IgD-negative memory B cell (primary cell): ENCODE data around the gene PIP5K1A. TPM values are rescaled to one million over a fixed set of nuclear protein-coding genes. Genes with fewer than 3 reads are reported as not detected.

Experiments used
- polyA plus RNA-seq: library from polyadenylated mRNA; unstranded; fragments of 300-500 nt; fragmentation: Illumina TruSeq; gene quantifications from one replicate; pipeline ENCODE4 v1.2.3, GENCODE V29; 2021

Gene PIP5K1A
- polyA plus RNA-seq, 1 donor from 2014 or later, result 20.3 TPM

Other genes starting within 250 kb of the PIP5K1A start
- 110 TPM for gene CERS2, start 223.7 kb upstream of the PIP5K1A start, polyA plus RNA-seq
- gene ANXA9, start 216.3 kb upstream of the PIP5K1A start, polyA plus RNA-seq, result 0.11 TPM
- 2.3 TPM for gene MINDY1, start 191.7 kb upstream of the PIP5K1A start, polyA plus RNA-seq
- gene PRUNE1, start 190.1 kb upstream of the PIP5K1A start, polyA plus RNA-seq, result 36.2 TPM
- gene BNIPL, start 162.0 kb upstream of the PIP5K1A start, polyA plus RNA-seq, result 0.13 TPM
- 4.5 TPM for gene C1orf56, start 150.8 kb upstream of the PIP5K1A start, polyA plus RNA-seq
- 86.2 TPM for gene CDC42SE1, start 138.9 kb upstream of the PIP5K1A start, polyA plus RNA-seq
- 1.5 TPM for gene MLLT11, start 138.2 kb upstream of the PIP5K1A start, polyA plus RNA-seq
- 5.5 TPM for gene GABPB2, start 127.8 kb upstream of the PIP5K1A start, polyA plus RNA-seq
- gene SEMA6C, start 51.9 kb upstream of the PIP5K1A start, polyA plus RNA-seq, result not detected
- gene TNFAIP8L2, start 41.9 kb upstream of the PIP5K1A start, polyA plus RNA-seq, result 16.1 TPM
- 0.69 TPM for gene LYSMD1, start 32.6 kb upstream of the PIP5K1A start, polyA plus RNA-seq
- 70.1 TPM for gene SCNM1, start 32.4 kb upstream of the PIP5K1A start, polyA plus RNA-seq
- gene TMOD4, start 22.6 kb upstream of the PIP5K1A start, polyA plus RNA-seq, result 1.0 TPM
- 81.0 TPM for gene VPS72, start 8.4 kb upstream of the PIP5K1A start, polyA plus RNA-seq
- gene PSMD4, start 56.2 kb downstream of the PIP5K1A start, polyA plus RNA-seq, result 252 TPM
- gene ZNF687, start 83.7 kb downstream of the PIP5K1A start, polyA plus RNA-seq, result 3.0 TPM
- 67.9 TPM for gene PI4KB, start 128.9 kb downstream of the PIP5K1A start, polyA plus RNA-seq
- 106 TPM for gene RFX5, start 148.7 kb downstream of the PIP5K1A start, polyA plus RNA-seq
- not detected for gene SELENBP1, start 174.2 kb downstream of the PIP5K1A start, polyA plus RNA-seq
- 69.1 TPM for gene PSMB4, start 201.0 kb downstream of the PIP5K1A start, polyA plus RNA-seq